T-helper 1 cell treated with Interleukin-12 subunit alpha and Interleukin-12 subunit beta and Interleukin-4 antibody, amounts not matched to agents 30 μg/mL and 1 μg/mL, for 36 hours (primary cell): ENCODE results near the gene IFNA10.
"Not testable (repeated sequence)": the region's sequence is repeated elsewhere in the genome, so short reads cannot be mapped to it uniquely, and the experiment has no call there.

Experiments used
- H3K27ac Mint-ChIP-seq: one replicate; pipeline ENCODE4 v1.8.0; 2021; ENCODE audit warnings: mild to moderate bottlenecking, mixed read lengths
- H3K27me3 Mint-ChIP-seq: one replicate; pipeline ENCODE4 v1.8.0; 2021; ENCODE audit warnings: low read depth, mixed read lengths
- H3K36me3 Mint-ChIP-seq: one replicate; pipeline ENCODE4 v1.8.0; 2021; ENCODE audit warnings: low read depth, mixed read lengths
- H3K4me1 Mint-ChIP-seq: one replicate; pipeline ENCODE4 v1.8.0; 2021; ENCODE audit warnings: low read depth, mixed read lengths
- H3K4me3 Mint-ChIP-seq: one replicate; pipeline ENCODE4 v1.8.0; 2021; ENCODE audit warnings: mild to moderate bottlenecking, moderate library complexity, mixed read lengths
- H3K9me3 Mint-ChIP-seq: one replicate; pipeline ENCODE4 v1.8.0; 2021; ENCODE audit warnings: mixed read lengths

IFNA10 gene

DNA sequence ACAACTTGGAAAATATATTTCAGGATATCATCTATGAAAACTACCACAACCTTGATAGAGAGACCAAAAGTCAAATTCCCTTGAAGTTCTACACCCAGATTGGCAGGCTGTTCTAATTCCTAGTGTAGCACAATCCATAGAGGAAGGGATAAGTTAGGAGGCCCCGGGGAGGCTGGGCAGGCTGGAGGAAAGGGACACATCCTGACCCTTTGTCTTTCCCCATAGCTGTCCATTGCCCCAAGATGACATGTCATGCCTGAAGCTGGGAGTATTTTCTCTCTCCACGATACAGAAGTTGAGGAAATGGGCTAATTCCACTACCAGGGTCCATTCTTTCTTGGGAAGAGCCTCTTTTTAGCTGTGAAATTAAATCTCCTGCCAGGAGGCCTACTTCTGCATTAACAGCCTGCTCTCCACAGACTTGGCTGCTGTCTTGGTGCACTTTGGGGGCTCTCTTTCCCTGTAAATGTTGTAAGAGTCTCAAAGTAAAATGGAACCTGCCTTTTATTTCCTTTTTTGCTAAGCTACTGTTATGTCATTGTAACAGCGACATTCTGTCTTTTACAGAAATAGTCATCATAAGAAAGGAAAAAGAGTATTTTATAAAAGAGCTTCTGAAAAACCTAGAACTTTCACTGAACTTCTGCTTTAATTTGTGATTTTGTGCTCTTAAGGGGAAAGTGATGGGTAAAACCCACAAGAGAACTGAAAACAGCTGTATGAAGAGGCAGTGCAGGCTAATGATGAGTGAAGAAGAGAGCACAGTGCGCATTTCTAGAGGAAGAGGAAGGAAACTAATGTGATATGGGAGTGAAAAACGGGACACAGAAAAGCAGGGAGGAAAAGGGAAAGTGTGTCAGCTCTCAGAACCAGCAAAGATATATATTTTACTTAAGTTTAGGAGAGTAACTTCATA lies 6.7 kb upstream of the IFNA10 start:
- H3K4me3 Mint-ChIP-seq, H3K4me1 Mint-ChIP-seq, H3K27ac Mint-ChIP-seq, H3K36me3 Mint-ChIP-seq, H3K9me3 Mint-ChIP-seq: not testable (repeated sequence)
- H3K27me3 Mint-ChIP-seq, result peaks cover 14% of the 10 kb centered on the region

DNA sequence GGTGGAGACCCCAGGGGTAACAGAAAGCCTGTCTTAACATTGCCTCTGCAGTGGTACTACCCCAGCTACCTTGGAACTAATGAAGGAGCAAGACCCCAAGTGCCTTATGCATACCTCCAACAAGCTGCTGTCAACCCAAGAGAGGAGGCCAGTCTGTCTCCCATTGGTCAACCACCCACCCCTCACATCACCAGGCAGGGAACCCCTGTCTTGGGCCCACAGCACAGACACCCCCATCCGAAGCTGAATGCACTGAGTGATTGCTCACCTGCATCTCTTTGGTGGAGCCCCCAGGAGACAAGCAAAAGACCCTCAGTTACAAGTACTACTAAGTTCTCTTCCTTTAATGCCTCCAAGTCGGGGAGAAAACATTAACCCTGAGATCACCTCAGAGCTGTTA lies 5.2 kb upstream of the IFNA10 start:
- peaks cover 11% of the 10 kb centered on the region for H3K27me3 Mint-ChIP-seq
- H3K9me3 Mint-ChIP-seq, H3K4me1 Mint-ChIP-seq, H3K4me3 Mint-ChIP-seq, H3K27ac Mint-ChIP-seq, H3K36me3 Mint-ChIP-seq: not testable (repeated sequence)

DNA sequence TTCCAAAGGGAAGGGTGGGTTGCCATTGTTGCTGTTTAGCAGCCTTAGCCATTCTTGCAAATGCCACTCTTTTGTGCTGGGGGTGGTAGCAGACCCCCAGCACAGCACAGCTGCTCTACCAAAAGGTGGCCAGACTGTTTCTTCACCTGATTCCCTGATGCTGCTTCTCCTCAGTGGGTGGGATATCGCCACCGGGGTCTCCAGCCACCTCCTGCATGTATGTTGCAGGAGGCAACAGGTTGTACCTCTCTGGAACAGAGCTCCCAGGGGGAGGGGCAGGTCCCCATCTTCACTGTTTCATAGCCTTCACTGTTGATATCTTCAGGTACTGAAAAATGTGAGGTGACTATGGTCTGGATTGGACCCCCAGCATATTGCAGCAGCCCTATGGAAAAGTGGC lies 3.8 kb upstream of the IFNA10 start:
- H3K4me3 Mint-ChIP-seq, H3K27ac Mint-ChIP-seq, H3K36me3 Mint-ChIP-seq, H3K9me3 Mint-ChIP-seq, H3K4me1 Mint-ChIP-seq: not testable (repeated sequence)
- H3K27me3 Mint-ChIP-seq, result peaks cover 11% of the 10 kb centered on the region

DNA sequence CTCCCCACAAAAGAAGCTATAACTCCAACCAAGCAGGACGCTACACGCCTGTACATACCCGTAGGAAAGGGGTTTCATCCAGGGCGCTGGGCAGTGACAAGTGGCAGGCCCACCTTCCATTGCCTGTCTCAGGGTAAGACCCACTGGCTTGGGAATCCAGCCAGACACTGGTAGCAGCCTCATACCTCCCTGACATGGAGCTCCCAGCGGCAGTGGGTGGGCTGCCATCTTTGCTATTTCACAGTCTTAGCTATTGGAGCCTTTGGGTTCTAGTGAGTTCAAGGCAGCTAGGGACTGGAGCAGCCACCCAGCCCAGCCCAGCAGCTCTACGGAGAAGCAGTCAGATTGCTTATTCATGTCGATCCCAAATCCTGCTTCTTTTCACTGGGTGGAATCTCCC lies 3.4 kb upstream of the IFNA10 start:
- Mint-ChIP-seq H3K27me3 (peaks cover 12% of the 10 kb centered on the region), H3K9me3 (no peaks in the 10 kb centered on the region), H3K4me1 (peaks cover 1% of the 10 kb centered on the region), H3K36me3 (no peaks in the 10 kb centered on the region), H3K27ac (no peak overlapping the region), H3K4me3 (no peak overlapping the region)

DNA sequence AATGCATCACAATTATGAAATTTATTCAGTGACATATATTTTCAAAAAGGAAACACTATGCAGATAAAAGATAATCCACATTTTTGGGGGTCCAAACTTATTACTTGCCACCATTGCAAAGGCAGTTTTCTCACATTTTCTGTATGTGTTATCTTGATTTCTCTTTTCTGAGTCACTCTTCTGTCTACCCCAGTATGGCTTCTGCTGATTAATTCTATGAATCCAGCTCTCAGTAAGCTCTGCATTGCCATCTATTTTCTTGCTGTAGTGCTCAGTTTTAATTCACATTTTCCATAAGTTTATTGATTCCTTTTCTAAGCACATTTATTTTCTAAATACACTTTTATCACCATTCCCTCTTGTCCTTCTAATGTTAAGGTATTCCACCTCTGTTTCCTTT lies 1.7 kb downstream of the IFNA10 start:
- Mint-ChIP-seq H3K27me3 (peaks cover 32% of the 10 kb centered on the region), H3K9me3 (no peaks in the 10 kb centered on the region), H3K36me3 (no peaks in the 10 kb centered on the region), H3K4me3 (no peak overlapping the region), H3K4me1 (peaks cover 1% of the 10 kb centered on the region), H3K27ac (no peak overlapping the region)

DNA sequence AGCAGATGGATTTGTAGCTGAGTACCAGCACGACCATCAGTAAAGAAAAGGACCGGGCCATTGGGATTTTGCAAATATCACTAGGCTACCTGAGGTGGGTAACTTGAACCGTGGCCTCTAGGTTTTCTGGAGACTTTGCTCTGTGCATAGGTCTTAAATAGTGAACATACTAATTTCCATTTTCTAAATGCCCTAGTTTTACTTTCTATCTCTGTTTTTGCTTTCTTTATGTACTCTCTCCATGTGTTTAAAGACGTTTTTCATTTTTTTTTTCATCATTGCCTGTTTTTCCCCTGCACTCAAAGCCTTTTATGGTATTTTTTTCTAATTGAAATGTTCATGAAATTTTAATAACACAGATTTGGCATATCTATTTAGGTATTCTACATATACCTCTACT lies 4.8 kb downstream of the IFNA10 start, which contains the start of gene IFNA7:
Gene IFNA7, minus strand, starts transcription at position 101 of the 400 bp plus-strand sequence. Its CDS starts 40 bp downstream, at position 61.
- H3K36me3 Mint-ChIP-seq, H3K9me3 Mint-ChIP-seq, H3K4me1 Mint-ChIP-seq, H3K27ac Mint-ChIP-seq, H3K4me3 Mint-ChIP-seq: not testable (repeated sequence)
- peaks cover 32% of the 10 kb centered on the region for H3K27me3 Mint-ChIP-seq

DNA sequence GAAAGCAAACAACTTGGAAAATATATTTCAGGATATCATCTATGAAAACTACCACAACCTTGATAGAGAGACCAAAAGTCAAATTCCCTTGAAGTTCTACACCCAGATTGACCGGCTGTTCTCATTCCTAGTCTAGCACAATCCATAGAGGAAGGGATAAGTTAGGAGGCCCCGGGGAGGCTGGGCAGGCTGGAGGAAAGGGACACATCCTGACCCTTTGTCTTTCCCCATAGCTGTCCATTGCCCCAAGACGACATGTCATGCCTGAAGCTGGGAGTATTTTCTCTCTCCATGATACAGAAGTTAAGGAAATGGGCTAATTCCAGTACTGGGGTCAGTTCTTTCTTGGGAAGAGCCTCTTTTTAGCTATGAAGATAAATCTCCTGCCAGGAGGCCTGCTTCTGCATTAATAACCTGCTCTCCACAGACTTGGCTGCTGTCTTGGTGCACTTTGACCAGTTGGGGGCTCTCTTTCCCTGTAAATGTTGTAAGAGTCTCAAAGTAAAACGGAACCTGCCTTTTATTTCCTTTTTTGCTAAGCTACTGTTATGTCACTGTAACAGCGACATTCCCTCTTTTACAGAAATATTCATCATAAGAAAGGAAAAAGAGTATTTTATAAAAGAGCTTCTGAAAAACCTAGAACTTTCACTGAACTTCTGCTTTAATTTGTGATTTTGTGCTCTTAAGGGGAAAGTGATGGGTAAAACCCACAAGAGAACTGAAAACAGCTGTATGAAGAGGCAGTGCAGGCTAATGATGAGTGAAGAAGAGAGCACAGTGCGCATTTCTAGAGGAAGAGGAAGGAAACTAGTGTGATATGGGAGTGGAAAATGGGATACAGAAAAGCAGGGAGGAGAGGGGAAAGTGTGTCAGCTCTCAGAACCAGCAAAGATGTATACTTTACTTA lies 11.8 kb downstream of the IFNA10 start:
- H3K4me1 Mint-ChIP-seq, H3K9me3 Mint-ChIP-seq, H3K27ac Mint-ChIP-seq, H3K36me3 Mint-ChIP-seq: not testable (repeated sequence)
- Mint-ChIP-seq H3K27me3 (peaks cover 18% of the 10 kb centered on the region), H3K4me3 (peak overlapping the region; percentile 48)

DNA sequence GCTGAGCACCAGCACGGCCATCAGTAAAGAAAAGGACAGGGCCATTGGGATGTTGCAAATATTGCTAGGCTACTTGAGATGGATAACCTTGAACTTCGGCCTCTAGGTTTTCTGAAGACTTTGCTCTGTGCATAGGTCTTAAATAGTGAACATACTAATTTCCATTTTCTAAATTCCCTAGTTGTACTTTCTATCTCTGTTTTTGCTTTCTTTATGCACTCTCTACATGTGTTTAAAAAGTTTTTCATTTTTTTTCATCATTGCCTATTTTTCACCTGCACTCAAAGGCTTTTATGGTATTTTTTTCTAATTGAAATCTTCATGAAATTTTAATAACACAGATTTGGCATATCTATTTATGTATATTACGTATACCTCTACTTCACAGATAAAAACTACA lies 19.5 kb downstream of the IFNA10 start, which contains the start of gene IFNA4:
Gene IFNA4, minus strand, starts transcription at position 101 of the 400 bp plus-strand sequence. Its CDS starts 56 bp downstream, at position 45.
- H3K4me1 Mint-ChIP-seq, result not testable (repeated sequence)

DNA sequence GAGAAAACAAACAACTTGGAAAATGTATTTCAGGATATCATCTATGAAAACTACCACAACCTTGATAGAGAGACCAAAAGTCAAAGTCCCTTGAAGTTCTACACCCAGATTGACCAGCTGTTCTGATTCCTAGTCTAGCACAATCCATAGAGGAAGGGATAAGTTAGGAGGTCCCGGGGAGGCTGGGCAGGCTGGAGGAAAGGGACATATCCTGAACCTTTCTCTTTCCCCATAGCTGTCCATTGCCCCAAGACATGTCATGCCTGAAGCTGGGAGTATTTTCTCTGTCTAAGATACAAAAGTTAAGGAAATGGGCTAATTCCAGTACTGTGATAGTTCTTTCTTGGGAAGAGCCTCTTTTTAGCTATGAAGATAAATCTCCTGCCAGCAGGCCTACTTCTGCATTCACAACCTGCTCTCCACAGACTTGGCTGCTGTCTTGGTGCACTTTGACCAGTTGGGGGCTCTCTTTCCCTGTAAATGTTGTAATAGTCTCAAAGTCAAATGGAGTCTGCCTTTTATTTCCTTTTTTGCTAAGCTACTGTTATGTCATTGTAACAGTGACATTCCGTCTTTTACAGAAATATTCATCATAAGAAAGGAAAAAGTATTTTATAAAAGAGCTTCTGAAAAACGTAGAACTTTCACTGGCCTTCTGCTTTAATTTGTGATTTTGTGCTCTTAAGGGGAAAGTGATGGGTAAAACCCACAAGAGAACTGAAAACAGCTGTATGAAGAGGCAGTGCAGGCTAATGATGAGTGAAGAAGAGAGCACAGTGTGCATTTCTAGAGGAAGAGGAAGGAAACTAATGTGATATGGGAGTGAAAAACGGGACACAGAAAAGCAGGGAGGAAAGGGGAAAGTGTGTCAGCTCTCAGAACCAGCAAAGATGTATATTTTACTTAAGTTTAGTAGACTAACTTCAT lies 23.9 kb downstream of the IFNA10 start:
- H3K4me3 Mint-ChIP-seq, result not testable (repeated sequence)

More for the DNA sequence above, 19.5 kb downstream of the IFNA10 start, which contains the start of gene IFNA4:
- H3K27ac Mint-ChIP-seq, H3K9me3 Mint-ChIP-seq, H3K4me3 Mint-ChIP-seq, H3K36me3 Mint-ChIP-seq: not testable (repeated sequence)
- peaks cover 29% of the 10 kb centered on the region for H3K27me3 Mint-ChIP-seq

DNA sequence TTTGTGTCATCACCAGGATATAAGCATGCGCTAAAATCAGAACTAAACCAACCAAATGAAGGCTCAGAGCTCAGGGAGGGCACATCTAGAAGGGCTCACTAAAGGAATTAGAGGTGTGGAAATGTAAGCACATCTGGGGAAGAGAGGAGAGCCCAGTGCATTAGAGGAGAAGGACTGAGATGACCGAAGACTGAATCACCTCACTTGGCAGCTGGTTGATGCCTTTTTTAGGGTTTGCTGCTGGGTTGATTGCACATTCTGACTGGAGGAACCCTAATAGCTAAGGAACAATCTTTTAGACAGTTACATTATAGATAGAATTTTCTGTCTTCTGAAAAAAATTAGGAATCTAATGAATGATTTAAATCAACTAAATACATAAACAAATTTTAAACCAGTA lies 32.3 kb downstream of the IFNA10 start:
- Mint-ChIP-seq H3K27me3 (peaks cover 46% of the 10 kb centered on the region), H3K9me3 (no peaks in the 10 kb centered on the region), H3K36me3 (no peaks in the 10 kb centered on the region), H3K4me3 (no peak overlapping the region), H3K4me1 (no peaks in the 10 kb centered on the region), H3K27ac (no peak overlapping the region)

More for the DNA sequence above, 23.9 kb downstream of the IFNA10 start:
- not testable (repeated sequence) for H3K27ac Mint-ChIP-seq, H3K4me1 Mint-ChIP-seq, H3K9me3 Mint-ChIP-seq, H3K36me3 Mint-ChIP-seq
- H3K27me3 Mint-ChIP-seq, result peaks cover 18% of the 10 kb centered on the region

DNA sequence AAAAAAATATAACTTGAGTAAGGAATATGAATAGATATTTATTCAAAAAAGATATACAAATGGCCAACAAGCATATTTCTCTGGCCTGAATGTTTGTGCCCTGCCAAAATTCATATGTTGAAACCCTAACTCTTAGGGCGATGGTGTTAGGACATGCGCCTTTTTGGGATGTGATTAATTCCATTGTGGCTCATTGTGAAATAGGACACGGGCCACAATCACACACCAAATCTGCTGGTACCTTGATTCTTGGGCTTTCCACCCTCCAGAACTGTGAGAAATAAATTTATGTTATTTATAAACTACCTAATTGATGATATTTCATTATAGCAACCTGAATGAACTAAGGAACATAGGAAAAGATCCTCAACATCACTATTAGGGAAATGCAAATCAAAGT lies 34.8 kb downstream of the IFNA10 start:
- no peaks in the 10 kb centered on the region for H3K4me1 Mint-ChIP-seq
- H3K27ac Mint-ChIP-seq, result no peak overlapping the region
- no peaks in the 10 kb centered on the region for H3K36me3 Mint-ChIP-seq
- no peaks in the 10 kb centered on the region for H3K9me3 Mint-ChIP-seq
- no peak overlapping the region for H3K4me3 Mint-ChIP-seq
- H3K27me3 Mint-ChIP-seq, result peaks cover 60% of the 10 kb centered on the region

DNA sequence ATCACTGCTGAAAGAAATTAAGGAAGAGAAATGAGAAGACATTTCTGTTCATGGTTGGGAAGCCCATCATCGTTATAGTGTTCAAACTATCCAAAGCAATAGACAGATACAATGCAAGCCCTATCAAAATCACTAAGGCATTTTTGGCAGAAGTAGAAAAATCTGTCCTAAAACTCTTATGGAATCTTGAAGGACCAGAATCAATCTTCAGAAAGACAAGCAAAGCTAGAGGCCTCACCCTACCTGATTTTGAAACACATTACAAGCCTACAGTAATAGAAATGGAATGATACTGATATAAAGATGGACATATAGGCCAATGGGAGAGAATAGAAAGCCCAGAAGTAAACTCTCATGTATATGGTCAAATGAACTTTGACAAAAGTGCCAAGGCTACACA lies 35.6 kb downstream of the IFNA10 start:
- Mint-ChIP-seq H3K27ac (no peak overlapping the region), H3K36me3 (no peaks in the 10 kb centered on the region), H3K4me3 (no peak overlapping the region), H3K27me3 (peaks cover 60% of the 10 kb centered on the region), H3K4me1 (peaks cover 1% of the 10 kb centered on the region), H3K9me3 (no peaks in the 10 kb centered on the region)

DNA sequence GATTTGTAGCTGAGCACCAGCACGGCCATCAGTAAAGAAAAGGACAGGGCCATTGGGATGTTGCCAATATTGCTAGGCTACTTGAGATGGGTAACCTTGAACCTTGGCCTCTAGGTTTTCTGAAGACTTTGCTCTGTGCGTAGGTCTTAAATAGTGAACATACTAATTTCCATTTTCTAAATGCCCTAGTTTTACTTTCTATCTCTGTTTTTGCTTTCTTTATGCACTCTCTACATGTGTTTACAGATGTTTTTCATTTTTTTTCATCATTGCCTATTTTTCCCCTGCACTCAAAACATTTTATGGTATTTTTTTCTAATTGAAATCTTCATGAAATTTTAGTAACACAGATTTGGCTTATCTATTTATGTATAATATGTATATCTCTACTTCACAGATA lies 40.4 kb downstream of the IFNA10 start, which contains the start of gene IFNA21:
Gene IFNA21, minus strand, starts transcription at position 101 of the 400 bp plus-strand sequence. Its CDS starts 48 bp downstream, at position 53.
- H3K27me3 Mint-ChIP-seq, result peaks cover 43% of the 10 kb centered on the region
- H3K9me3 Mint-ChIP-seq, H3K4me3 Mint-ChIP-seq, H3K36me3 Mint-ChIP-seq, H3K27ac Mint-ChIP-seq: not testable (repeated sequence)
- H3K4me1 Mint-ChIP-seq, result peaks cover 12% of the 10 kb centered on the region

DNA sequence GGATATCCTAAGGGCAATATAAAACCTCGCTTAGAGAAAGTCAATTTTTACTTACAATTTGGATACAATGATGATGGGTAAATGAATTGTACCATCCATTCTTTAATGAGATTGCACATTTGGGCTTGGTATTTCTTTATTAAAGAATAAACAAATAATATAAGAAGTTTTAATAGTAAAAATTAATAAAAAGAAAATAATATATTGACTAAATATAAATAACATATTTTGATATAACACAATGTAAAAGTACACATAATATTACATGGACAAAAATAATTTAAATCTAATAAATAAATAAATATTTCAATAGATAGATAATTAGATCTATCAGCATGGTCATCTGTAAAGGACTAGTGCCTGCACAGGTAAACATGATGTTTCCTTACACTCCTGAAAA lies 41.4 kb downstream of the IFNA10 start:
- H3K27me3 Mint-ChIP-seq, result peaks cover 35% of the 10 kb centered on the region
- H3K36me3 Mint-ChIP-seq, result peaks cover 2% of the 10 kb centered on the region
- no peaks in the 10 kb centered on the region for H3K9me3 Mint-ChIP-seq
- H3K27ac Mint-ChIP-seq, result no peak overlapping the region
- peaks cover 21% of the 10 kb centered on the region for H3K4me1 Mint-ChIP-seq
- no peak overlapping the region for H3K4me3 Mint-ChIP-seq
